Measurements from ENCODE around the gene RGS16. TPM values are rescaled to one million over a fixed set of nuclear protein-coding genes. Genes with fewer than 3 reads are reported as not detected.

The RGS16 gene
- total and polyA plus RNA-seq, 9 of the 15 experiments (the other 6 are each of a cell fraction or from before 2014, with no cell fraction given) = 0.07 to 0.55 (median 0.36) TPM

GRCh38 chr1:182622901-182623528 lies 18.8 kb upstream of the RGS16 start:
- in situ Hi-C loops (cut with MboI) (no loop called here), intact Hi-C loops (cut with micrococcal nuclease) (no loop called here)
- ChIA-PET POLR2A (interaction anchor here (0.6 to 1.0 kb wide), 2 partner anchors 11 to 27 kb away, joined by 3 read pairs; no protein-coding TSS in a partner anchor), CTCF (ENCODE audit: low intra/inter-chr PET ratio) (no interaction called here)
- Histone ChIP-seq H3K79me2 (ENCODE audit: control insufficient read depth, insufficient read depth, low read length) (no peaks in the 10 kb centered on the region), H3K9ac (ENCODE audit: insufficient read depth in 1 of 2, low read depth in 2 of 2, low read length in 2 of 2) (no peak overlapping the region), H4K20me1 (replicated peaks; ENCODE audit: control insufficient read depth, insufficient read depth, low read length) (no peaks in the 10 kb centered on the region), H3K4me1 (replicated peaks in 1 of 2; ENCODE audit: control insufficient read depth in 2 of 2, insufficient read depth in 2 of 2, low read length in 2 of 2) (no peaks in the 10 kb centered on the region), H2AFZ (ENCODE audit: low read depth, low read length) (no peak overlapping the region), H3K9me3 (replicated peaks; ENCODE audit: control insufficient read depth, insufficient read depth, low read depth, low read length) (no peaks in the 10 kb centered on the region), H3K4me2 (ENCODE audit: insufficient read depth, low read length) (no peak overlapping the region), H3K36me3 (ENCODE audit: control insufficient read depth, insufficient read depth, low read length) (no peaks in the 10 kb centered on the region), H3K27me3 (ENCODE audit: control insufficient read depth in 2 of 2, insufficient read depth in 2 of 2, low read length in 2 of 2) (peaks cover 10 to 30% of the 10 kb centered on the region in 2 experiments), H3K27ac (ENCODE audit: extremely low read depth, low read depth, low read length) (no peak overlapping the region), H3K4me3 (no peak overlapping the region), H3K9me1 (ENCODE audit: control insufficient read depth, insufficient read depth, low read length) (no peaks in the 10 kb centered on the region)
- no peak for DNase-seq (ENCODE audit: extremely low read depth in 1 of 4, low spot score in 3 of 4)
- BruUV-seq (replicated peaks) = no TSS peak
- no peak for FAIRE-seq
- 2% methylated on average over 6 of the region's 6 CpGs for WGBS (ENCODE audit: insufficient coverage, low coverage, missing lambda C conversion rate)
- no peak for ATAC-seq
- TF ChIP-seq SPI1 (IDR thresholded peaks at IDR 0.05; ENCODE audit: borderline replicate concordance, low read depth, low read length) (no peak), TFAP4 (CRISPR knock-in tag; IDR thresholded peaks at IDR 0.05; ENCODE audit: borderline replicate concordance) (no peak), RFX1 (IDR thresholded peaks at IDR 0.05) (peak; percentile 41)

DNA sequence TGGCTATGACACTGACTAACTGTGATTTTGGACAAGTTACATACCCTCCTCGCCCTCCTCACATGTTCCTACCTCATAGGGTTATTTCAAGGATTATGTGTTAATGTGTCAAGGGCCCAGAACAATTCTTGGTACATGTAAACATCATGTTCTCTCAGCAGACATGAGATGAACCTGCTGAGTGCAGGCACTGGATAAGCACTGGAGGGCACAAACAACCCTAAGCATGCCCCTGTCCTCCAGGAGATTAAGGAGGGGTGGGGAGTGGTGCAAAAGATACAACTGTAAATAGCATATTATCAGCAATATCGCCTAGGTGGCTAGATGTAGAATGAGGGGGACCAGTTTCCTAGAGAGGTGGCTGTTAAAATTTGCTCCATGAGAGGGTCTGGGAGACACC lies 17.7 kb upstream of the RGS16 start:
- no peak for ATAC-seq
- H3K36me3 ChIP-seq (ENCODE audit: control insufficient read depth, insufficient read depth, low read length) = no peaks in the 10 kb centered on the region
- no peaks in the 10 kb centered on the region for H3K9me3 ChIP-seq (replicated peaks; ENCODE audit: control insufficient read depth, insufficient read depth, low read depth, low read length)
- peaks cover 18 to 31% of the 10 kb centered on the region in 2 experiments for H3K27me3 ChIP-seq (ENCODE audit: control insufficient read depth in 2 of 2, insufficient read depth in 2 of 2, low read length in 2 of 2)
- no peaks in the 10 kb centered on the region for H3K4me1 ChIP-seq (replicated peaks in 1 of 2; ENCODE audit: control insufficient read depth in 2 of 2, insufficient read depth in 2 of 2, low read length in 2 of 2)
- ChIA-PET POLR2A (interaction anchor here (0.7 kb wide), 1 partner anchor 14 kb away, joined by 3 read pairs; no protein-coding TSS in a partner anchor), CTCF (ENCODE audit: low intra/inter-chr PET ratio) (no interaction called here)
- in situ Hi-C loops (cut with MboI) (no loop called here), intact Hi-C loops (cut with micrococcal nuclease) (no loop called here)
- WGBS (ENCODE audit: insufficient coverage, low coverage, missing lambda C conversion rate) = 3% methylated on average over 2 of the region's 2 CpGs
- no peaks in the 10 kb centered on the region for H3K9me1 ChIP-seq (ENCODE audit: control insufficient read depth, insufficient read depth, low read length)
- H3K79me2 ChIP-seq (ENCODE audit: control insufficient read depth, insufficient read depth, low read length) = no peaks in the 10 kb centered on the region
- no peak overlapping the region for H3K27ac ChIP-seq (ENCODE audit: extremely low read depth, low read depth, low read length)
- no peak overlapping the region for H3K4me2 ChIP-seq (ENCODE audit: insufficient read depth, low read length)
- no TSS peak for BruUV-seq (replicated peaks)
- no peak overlapping the region for H2AFZ ChIP-seq (ENCODE audit: low read depth, low read length)
- DNase-seq (ENCODE audit: extremely low read depth in 1 of 4, low spot score in 3 of 4) = no peak
- peak; percentile 19 for FAIRE-seq
- H3K9ac ChIP-seq (ENCODE audit: insufficient read depth in 1 of 2, low read depth in 2 of 2, low read length in 2 of 2) = no peak overlapping the region
- no peaks in the 10 kb centered on the region; the same call in 1 of the 2 replicates for H4K20me1 ChIP-seq (replicated peaks; ENCODE audit: control insufficient read depth, insufficient read depth, low read length)
- H3K4me3 ChIP-seq = no peak overlapping the region
- TF ChIP-seq CUX1 (CRISPR knock-in tag; IDR thresholded peaks at IDR 0.05) (no peak), RCOR1 (IDR thresholded peaks at IDR 0.05; ENCODE audit: borderline replicate concordance in 1 of 2, low read depth in 2 of 2, low read length in 2 of 2) (no peak), FOS (IDR thresholded peaks at IDR 0.05; ENCODE audit: extremely low read depth, insufficient read length) (no peak)
- TF ChIP-seq, protein P1, sequence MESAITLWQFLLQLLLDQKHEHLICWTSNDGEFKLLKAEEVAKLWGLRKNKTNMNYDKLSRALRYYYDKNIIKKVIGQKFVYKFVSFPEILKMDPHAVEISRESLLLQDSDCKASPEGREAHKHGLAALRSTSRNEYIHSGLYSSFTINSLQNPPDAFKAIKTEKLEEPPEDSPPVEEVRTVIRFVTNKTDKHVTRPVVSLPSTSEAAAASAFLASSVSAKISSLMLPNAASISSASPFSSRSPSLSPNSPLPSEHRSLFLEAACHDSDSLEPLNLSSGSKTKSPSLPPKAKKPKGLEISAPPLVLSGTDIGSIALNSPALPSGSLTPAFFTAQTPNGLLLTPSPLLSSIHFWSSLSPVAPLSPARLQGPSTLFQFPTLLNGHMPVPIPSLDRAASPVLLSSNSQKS (CRISPR knock-in tag; IDR thresholded peaks at IDR 0.05) = no peak

Data from K562 (cell line).